ENCODE measurements around the gene MRAP2. TPM values are rescaled to one million over a fixed set of nuclear protein-coding genes. Genes with fewer than 3 reads are reported as not detected.

Gene MRAP2
- total RNA-seq, 2 donors from 2014 or later: 10.6 to 11.5 TPM

- Histone ChIP-seq H3K4me3 (no peak overlapping the region), H3K9me3 (no peaks in the 10 kb centered on the region), H3K4me1 (replicated peaks) (no peaks in the 10 kb centered on the region), H3K36me3 (no peaks in the 10 kb centered on the region), H3K27ac (no peak overlapping the region), H3K27me3 (replicated peaks; ENCODE audit: insufficient read depth) (no peaks in the 10 kb centered on the region)
- no peak for DNase-seq (ENCODE audit: low spot score)
- TF ChIP-seq POLR2A (IDR thresholded peaks at IDR 0.05): no peak
- no peak for TF ChIP-seq POLR2AphosphoS5 (IDR thresholded peaks at IDR 0.05)
- no peak for TF ChIP-seq CTCF (IDR thresholded peaks at IDR 0.05)
- intact Hi-C loops (cut with DNase I): no loop called here
- 88% methylated on average over 5 of the region's 5 CpGs for WGBS
Observed at GRCh38 chr6:84050408-84050807, 16.8 kb downstream of the MRAP2 start.

GRCh38 chr6:84052204-84052882 is 18.8 kb downstream of the MRAP2 start:
- H3K27ac ChIP-seq: no peak overlapping the region
- H3K27me3 ChIP-seq (replicated peaks; ENCODE audit: insufficient read depth): no peaks in the 10 kb centered on the region
- no peaks in the 10 kb centered on the region for H3K9me3 ChIP-seq
- intact Hi-C loops (cut with DNase I): no loop called here
- DNase-seq (ENCODE audit: low spot score): peak; percentile 11
- no peak overlapping the region for H3K4me3 ChIP-seq
- TF ChIP-seq CTCF (IDR thresholded peaks at IDR 0.05) (no peak), POLR2AphosphoS5 (IDR thresholded peaks at IDR 0.05) (no peak), POLR2A (IDR thresholded peaks at IDR 0.05) (no peak)
- H3K36me3 ChIP-seq: no peaks in the 10 kb centered on the region
- no peaks in the 10 kb centered on the region for H3K4me1 ChIP-seq (replicated peaks)
- WGBS: 7% methylated on average over 7 of the region's 7 CpGs

GRCh38 chr6:84052883-84053241 is 19.3 kb downstream of the MRAP2 start:
- no peak overlapping the region for H3K27ac ChIP-seq
- WGBS: 82% methylated on average over 7 of the region's 7 CpGs
- DNase-seq (ENCODE audit: low spot score): no peak
- no peak for TF ChIP-seq CTCF (IDR thresholded peaks at IDR 0.05)
- TF ChIP-seq POLR2AphosphoS5 (IDR thresholded peaks at IDR 0.05): no peak
- TF ChIP-seq POLR2A (IDR thresholded peaks at IDR 0.05): no peak
- no peaks in the 10 kb centered on the region for H3K36me3 ChIP-seq
- H3K27me3 ChIP-seq (replicated peaks; ENCODE audit: insufficient read depth): no peaks in the 10 kb centered on the region
- intact Hi-C loops (cut with DNase I): no loop called here
- H3K9me3 ChIP-seq: no peaks in the 10 kb centered on the region
- no peak overlapping the region for H3K4me3 ChIP-seq
- no peaks in the 10 kb centered on the region for H3K4me1 ChIP-seq (replicated peaks)

- no peaks in the 10 kb centered on the region for H3K27me3 ChIP-seq (replicated peaks; ENCODE audit: insufficient read depth)
- TF ChIP-seq POLR2AphosphoS5 (IDR thresholded peaks at IDR 0.05) (no peak), CTCF (IDR thresholded peaks at IDR 0.05) (no peak), POLR2A (IDR thresholded peaks at IDR 0.05) (no peak)
- no peak overlapping the region for H3K27ac ChIP-seq
- WGBS: 56% methylated on average over 2 of the region's 2 CpGs
- H3K4me1 ChIP-seq (replicated peaks): no peaks in the 10 kb centered on the region
- no peaks in the 10 kb centered on the region for H3K9me3 ChIP-seq
- H3K36me3 ChIP-seq: no peaks in the 10 kb centered on the region
- intact Hi-C loops (cut with DNase I): no loop called here
- DNase-seq (ENCODE audit: low spot score): no peak
- no peak overlapping the region for H3K4me3 ChIP-seq
Observed at GRCh38 chr6:84055647-84056046, 22.1 kb downstream of the MRAP2 start.

GRCh38 chr6:84057908-84058307 is 24.3 kb downstream of the MRAP2 start:
- intact Hi-C loops (cut with DNase I): no loop called here
- Histone ChIP-seq H3K4me1 (replicated peaks) (no peaks in the 10 kb centered on the region), H3K27me3 (replicated peaks; ENCODE audit: insufficient read depth) (no peaks in the 10 kb centered on the region), H3K4me3 (no peak overlapping the region), H3K27ac (no peak overlapping the region), H3K9me3 (no peaks in the 10 kb centered on the region), H3K36me3 (no peaks in the 10 kb centered on the region)
- no peak for DNase-seq (ENCODE audit: low spot score)
- no peak for TF ChIP-seq POLR2AphosphoS5 (IDR thresholded peaks at IDR 0.05)
- no peak for TF ChIP-seq POLR2A (IDR thresholded peaks at IDR 0.05)
- TF ChIP-seq CTCF (IDR thresholded peaks at IDR 0.05): no peak
- WGBS: 89% methylated on average over 4 of the region's 4 CpGs
